Peyer's patch (tissue), 4 donors: Measurements from ENCODE around the gene DOCK4. TPM values are rescaled to one million over a fixed set of nuclear protein-coding genes. Genes with fewer than 3 reads are reported as not detected.

Experiments
- DNase-seq, 3 donors: peaks; one replicate each; pipeline ENCODE4 v3.0.0-alpha.2; 2017 to 2019
- H3K27ac ChIP-seq, 4 donors: fragments of 200-600 bp; sonication (generic); one replicate each; pipeline ENCODE4 v1.5.1; 2016 to 2019
- H3K27me3 ChIP-seq, 2 donors: fragments of 200-600 bp; sonication (generic); one replicate each; pipeline ENCODE4 v1.5.1; 2019
- H3K36me3 ChIP-seq, 3 donors: fragments of 200-600 bp; sonication (generic); one replicate each; pipeline ENCODE4 v1.5.1; 2016 to 2019
- H3K4me1 ChIP-seq, 4 donors: fragments of 200-600 bp; sonication (generic); one replicate each; pipeline ENCODE4 v1.5.1; 2016 to 2019
- H3K4me3 ChIP-seq, 4 donors: fragments of 200-600 bp; sonication (generic); 1 replicate in 3 of 4; 2 replicates in 1 of 4; pipeline ENCODE4 v1.5.1; 2016 to 2019; ENCODE audit warnings: mild to moderate bottlenecking in 1 of 4
- H3K9me3 ChIP-seq, 4 donors: fragments of 200-600 bp; sonication (generic); one replicate each; pipeline ENCODE4 v1.5.1; 2016 to 2019; ENCODE audit warnings: mild to moderate bottlenecking in 1 of 4
- CTCF ChIP-seq, 6 experiments: fragments of 450-650 bp in 4 of 6; fragments of 200-600 bp in 2 of 6; sonication (generic) in 1 of 6; IDR thresholded peaks; one replicate each; pipeline ENCODE4 v1.5.1; 2017 to 2019; ENCODE audit warnings: antibody characterized with exemption in 6 of 6, mild to moderate bottlenecking in 3 of 6, moderate library complexity in 1 of 6
- POLR2A ChIP-seq, 2 donors: fragments of 450-650 bp; IDR thresholded peaks; one replicate each; pipeline ENCODE4 v1.5.1; 2017; ENCODE audit warnings: antibody characterized with exemption in 2 of 2, mild to moderate bottlenecking in 2 of 2, moderate library complexity in 2 of 2
- total RNA-seq, 4 donors: library from RNA; depleted of rRNA; stranded (reverse); fragments of >200 nt; gene quantifications; one replicate each; pipeline ENCODE4 v1.1.0, GENCODE V29; 2016

DOCK4 gene
- total RNA-seq, 4 donors from 2014 or later: 5.1 to 52.8 (median 15.5) TPM

GRCh38 chr7:112110175-112110574 lies 96.0 kb downstream of the DOCK4 start:
- Histone ChIP-seq H3K27me3 (no peaks in the 10 kb centered on the region), H3K4me3 (no peak overlapping the region), H3K9me3 (no peaks in the 10 kb centered on the region), H3K27ac (no peak overlapping the region), H3K4me1 (no peaks in the 10 kb centered on the region), H3K36me3 (no peaks in the 10 kb centered on the region)
- TF ChIP-seq POLR2A (IDR thresholded peaks at IDR 0.05): no peak
- TF ChIP-seq CTCF (IDR thresholded peaks at IDR 0.05): no peak
- DNase-seq: no peak

GRCh38 chr7:112108981-112109380 lies 97.2 kb downstream of the DOCK4 start:
- DNase-seq: no peak
- Histone ChIP-seq H3K9me3 (no peaks in the 10 kb centered on the region), H3K4me1 (no peaks in the 10 kb centered on the region), H3K36me3 (no peaks in the 10 kb centered on the region), H3K27me3 (no peaks in the 10 kb centered on the region), H3K4me3 (no peak overlapping the region), H3K27ac (no peak overlapping the region)
- no peak for TF ChIP-seq POLR2A (IDR thresholded peaks at IDR 0.05)
- TF ChIP-seq CTCF (IDR thresholded peaks at IDR 0.05): no peak

GRCh38 chr7:112105584-112106530 lies 100.3 kb downstream of the DOCK4 start:
- Histone ChIP-seq H3K4me3 (no peak overlapping the region), H3K27me3 (no peaks in the 10 kb centered on the region), H3K4me1 (no peaks in the 10 kb centered on the region), H3K36me3 (no peaks in the 10 kb centered on the region), H3K9me3 (no peaks in the 10 kb centered on the region), H3K27ac (no peak overlapping the region)
- TF ChIP-seq CTCF (IDR thresholded peaks at IDR 0.05) (no peak), POLR2A (IDR thresholded peaks at IDR 0.05) (no peak)
- no peak for DNase-seq

GRCh38 chr7:112104120-112104519 lies 102.1 kb downstream of the DOCK4 start:
- Histone ChIP-seq H3K4me3 (no peak overlapping the region), H3K36me3 (no peaks in the 10 kb centered on the region), H3K9me3 (no peaks in the 10 kb centered on the region), H3K27me3 (no peaks in the 10 kb centered on the region), H3K4me1 (no peaks in the 10 kb centered on the region), H3K27ac (no peak overlapping the region)
- DNase-seq: no peak
- no peak for TF ChIP-seq POLR2A (IDR thresholded peaks at IDR 0.05)
- TF ChIP-seq CTCF (IDR thresholded peaks at IDR 0.05): no peak

GRCh38 chr7:112103246-112103645 lies 103.0 kb downstream of the DOCK4 start:
- no peaks in the 10 kb centered on the region for H3K27me3 ChIP-seq
- H3K4me1 ChIP-seq: no peaks in the 10 kb centered on the region
- H3K27ac ChIP-seq: no peak overlapping the region
- no peak overlapping the region for H3K4me3 ChIP-seq
- no peak for TF ChIP-seq POLR2A (IDR thresholded peaks at IDR 0.05)
- TF ChIP-seq CTCF (IDR thresholded peaks at IDR 0.05): no peak
- no peaks in the 10 kb centered on the region for H3K9me3 ChIP-seq
- H3K36me3 ChIP-seq: no peaks in the 10 kb centered on the region
- no peak for DNase-seq
